Pulmonary artery endothelial cell (primary cell): ENCODE measurements around the gene SIX2. TPM values are rescaled to one million over a fixed set of nuclear protein-coding genes. Genes with fewer than 3 reads are reported as not detected.
"Not testable (repeated sequence)": the region's sequence is repeated elsewhere in the genome, so short reads cannot be mapped to it uniquely, and the experiment has no call there.

Experiments
- DNase-seq: peaks from one replicate; pipeline ENCODE4 v3.0.0-alpha.2; 2011; ENCODE audit warnings: low read depth, low spot score
- total RNA-seq: library from RNA; depleted of rRNA; stranded (reverse); fragments of >200 nt; gene quantifications from 2 replicates; pipeline ENCODE4 v1.2.3, GENCODE V29; 2014

SIX2 gene
- total RNA-seq, result 0.14 and 0.20 TPM in 2 replicates

DNA sequence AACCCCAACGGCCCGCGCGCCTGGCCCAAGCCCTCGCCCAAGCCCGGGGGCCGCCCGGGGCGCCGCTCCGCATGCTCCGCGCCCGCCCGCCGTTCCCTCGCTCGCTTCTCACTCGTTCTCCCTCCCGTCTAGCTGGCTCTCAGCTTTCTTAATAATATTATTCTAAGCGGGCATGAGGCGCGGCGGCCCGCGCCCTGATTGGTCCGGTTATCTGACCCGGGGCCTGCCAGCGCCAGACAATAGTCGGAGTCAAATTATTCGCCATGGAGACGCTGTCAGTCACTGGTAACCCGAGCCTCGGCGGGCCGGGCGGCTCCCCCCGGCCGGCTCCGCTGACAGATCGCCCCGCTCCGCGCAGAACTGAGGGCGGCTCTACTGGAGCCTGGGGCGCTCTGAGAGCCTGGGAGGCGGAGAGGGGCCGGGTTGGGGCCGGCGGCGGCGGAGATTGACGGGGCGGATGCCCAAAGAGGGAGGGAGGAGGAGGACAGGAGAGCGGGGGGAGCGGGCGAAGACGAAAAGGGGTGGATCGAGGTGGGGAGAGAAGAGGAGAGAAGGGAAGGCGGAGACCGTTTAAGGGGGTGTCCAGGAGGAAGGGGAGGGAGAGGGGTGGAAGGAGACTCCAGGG is at the start of gene SIX2:
SIX2 (minus strand) TSS at position 150 of the 625 bp plus-strand sequence. CDS start 342 bp downstream, outside the sequence.
- peak; percentile 81 for DNase-seq

DNA sequence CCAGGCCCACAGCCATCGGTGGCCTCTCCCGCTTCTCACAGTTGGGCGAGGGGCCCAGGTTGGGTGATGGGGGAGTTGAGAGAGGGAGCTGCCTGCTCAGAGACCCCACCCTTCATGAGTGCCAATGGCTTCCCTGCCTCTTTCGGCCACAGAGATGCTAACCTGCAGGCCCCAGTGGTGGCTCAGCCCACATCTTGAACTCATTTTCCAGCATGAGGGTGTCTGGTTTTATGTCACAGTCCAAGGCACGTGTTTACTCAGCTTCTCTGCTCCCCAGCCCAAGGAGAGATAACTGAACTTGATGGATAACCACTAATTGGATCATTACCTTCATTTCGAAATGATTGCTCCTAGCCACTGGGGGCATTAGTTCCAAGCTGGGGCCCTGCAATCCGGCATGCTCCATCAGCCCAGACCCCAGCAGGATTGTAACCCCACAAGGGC is 45.9 kb upstream of the SIX2 start:
- no peak for DNase-seq

DNA sequence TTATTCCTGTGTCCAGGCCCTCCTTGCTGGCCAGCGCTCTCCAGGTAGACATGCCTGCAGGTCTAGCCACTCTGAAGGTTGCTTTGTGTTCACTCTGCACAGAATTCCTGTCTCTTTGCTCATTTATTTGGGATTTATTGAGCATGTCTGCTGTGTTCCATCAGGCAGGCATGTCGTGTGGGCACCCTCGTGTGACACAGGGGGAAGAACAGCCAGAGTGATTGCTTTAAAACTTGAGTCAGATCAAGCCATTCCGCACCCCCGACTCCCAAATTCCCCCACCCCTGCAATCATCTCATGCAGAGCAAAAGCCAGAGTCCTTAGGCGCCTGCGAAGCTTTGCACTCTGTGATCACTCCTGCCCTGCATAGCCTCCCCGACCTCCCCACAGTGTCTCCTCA is 44.7 kb upstream of the SIX2 start:
- no peak for DNase-seq

DNA sequence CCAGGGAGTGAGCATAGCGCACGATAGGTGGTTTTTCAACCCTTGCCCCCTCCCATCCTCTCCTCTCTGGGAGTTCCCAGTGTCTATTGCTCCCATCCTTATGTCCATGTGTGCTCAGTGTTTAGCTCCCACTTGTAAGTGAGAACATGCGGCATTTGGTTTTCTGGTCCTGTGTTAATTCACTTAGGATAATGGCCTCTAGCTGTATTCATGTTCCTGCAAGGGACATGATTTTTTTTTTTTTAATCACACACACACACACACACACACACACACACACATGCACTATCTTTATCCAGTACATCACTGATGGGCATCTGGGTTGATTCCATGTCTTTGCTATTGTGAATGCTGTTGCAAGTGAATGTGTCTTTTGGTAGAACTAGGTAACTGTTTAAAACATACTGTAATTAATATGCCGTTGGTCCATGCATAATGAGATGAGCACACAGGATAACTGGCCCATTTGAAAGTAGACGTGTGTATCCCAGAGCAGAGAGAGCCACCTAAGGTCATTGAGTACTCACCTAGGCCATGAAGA is 43.2 kb upstream of the SIX2 start:
- no peak for DNase-seq

DNA sequence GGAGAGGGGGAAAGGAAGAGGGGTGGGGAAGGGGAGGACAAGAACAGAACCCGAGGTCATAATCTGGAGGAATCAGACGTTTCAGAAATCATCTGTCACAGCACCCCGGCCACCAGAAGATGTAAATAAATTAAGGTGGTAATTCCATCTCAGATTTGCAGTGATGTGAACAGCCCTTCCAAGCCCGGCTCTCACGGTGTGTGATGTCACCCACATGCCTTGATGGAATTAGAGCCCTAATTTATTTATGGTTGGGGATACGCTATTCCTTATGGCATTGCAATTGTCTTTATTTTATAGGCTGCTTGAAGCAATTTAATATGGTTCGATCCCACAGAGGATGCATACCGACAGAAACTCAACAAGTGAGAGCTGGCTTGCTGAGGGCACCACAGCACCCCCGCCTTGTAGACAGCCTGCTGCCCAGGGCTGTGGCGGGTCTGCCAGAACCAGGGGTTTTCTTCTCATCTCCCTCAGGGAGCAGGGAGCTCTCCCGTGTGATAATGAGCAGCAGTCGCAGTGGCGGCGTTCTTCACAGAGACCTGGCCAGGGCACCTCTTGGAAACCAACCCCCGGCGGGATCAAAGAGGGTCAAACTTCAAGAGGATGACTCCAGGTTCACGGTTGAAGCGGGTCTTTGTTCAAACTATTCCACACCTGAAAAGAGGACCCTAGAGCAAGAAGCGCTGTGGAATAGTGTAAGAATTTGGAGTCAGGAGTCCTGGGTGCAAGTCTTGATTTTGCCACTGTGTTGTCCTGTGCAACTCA is 40.5 kb upstream of the SIX2 start:
- DNase-seq, result no peak

DNA sequence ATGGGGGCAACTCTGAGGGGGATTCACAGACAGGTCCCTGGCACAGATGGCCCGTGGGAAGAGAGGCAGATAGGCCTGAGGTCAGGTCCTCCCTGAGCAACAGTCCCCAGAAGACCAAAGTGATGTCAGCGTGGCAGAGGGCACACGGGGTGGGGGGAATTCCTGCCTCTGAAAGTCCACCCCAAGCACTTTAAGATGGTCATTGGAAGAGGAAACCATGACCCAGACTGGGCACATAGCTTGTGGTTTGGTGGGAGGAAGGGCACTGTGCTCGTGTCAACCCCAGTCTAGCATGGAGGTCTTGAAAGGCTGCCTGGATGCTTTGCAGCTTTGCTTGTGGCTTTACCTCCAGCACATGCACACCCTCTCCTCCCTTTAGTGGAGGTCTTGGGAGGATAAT is 38.0 kb upstream of the SIX2 start:
- no peak for DNase-seq

DNA sequence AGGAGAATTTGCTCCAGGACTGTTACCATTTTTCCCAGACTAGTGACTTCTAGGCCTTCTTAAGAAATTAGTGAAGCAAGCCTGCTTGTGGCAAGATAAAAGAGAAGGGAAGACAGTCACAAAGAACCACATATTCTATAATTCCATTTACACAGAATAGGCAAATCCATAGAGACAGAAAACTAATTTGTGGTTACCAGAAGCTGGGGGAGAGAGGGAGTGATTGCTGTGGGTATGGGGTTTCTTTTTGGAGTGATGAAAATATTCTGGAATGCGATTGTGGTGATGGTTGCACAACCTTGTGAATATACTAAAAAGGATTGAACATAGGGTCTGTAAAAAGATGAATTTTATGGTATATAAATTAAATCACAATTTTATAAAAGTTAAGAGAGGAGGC is 37.5 kb upstream of the SIX2 start:
- no peak for DNase-seq

DNA sequence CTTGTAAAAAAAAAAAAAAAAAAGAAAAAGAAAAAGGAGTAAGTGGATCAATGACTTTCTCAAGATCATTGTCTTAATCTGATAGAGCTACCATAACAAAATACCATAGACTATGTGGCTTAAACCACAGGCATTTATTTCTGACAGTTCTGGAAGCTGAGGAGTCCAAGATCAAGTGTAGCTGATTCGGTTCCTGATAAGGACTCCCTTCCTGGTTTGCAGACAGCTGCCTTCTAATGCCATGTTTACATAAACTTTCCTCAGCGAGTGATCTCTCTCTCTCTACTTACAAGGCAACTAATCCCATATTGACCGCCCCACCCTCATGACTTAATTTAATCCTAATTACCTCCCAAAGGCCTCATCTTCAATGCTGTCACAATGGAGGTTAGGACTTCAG is 36.5 kb upstream of the SIX2 start:
- DNase-seq, result no peak

DNA sequence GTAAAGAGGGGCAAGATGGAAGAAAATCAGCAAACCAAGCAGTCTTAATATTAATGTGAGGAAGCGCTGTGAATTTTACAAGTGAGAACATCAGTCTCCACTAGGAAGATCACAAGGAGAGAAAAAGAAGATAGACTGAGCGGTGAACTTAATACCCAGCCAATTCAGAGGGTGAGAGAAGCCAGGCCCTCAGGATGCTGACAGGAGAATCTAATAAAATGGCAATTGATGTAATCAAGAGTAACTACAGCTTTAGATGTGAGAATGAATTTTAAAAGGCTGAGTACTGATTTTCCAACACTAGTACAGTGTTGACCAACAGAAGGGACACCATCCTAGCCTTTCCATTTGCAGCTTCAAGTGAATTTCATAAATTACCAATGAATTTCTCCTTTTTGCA is 35.7 kb upstream of the SIX2 start:
- DNase-seq, result no peak

DNA sequence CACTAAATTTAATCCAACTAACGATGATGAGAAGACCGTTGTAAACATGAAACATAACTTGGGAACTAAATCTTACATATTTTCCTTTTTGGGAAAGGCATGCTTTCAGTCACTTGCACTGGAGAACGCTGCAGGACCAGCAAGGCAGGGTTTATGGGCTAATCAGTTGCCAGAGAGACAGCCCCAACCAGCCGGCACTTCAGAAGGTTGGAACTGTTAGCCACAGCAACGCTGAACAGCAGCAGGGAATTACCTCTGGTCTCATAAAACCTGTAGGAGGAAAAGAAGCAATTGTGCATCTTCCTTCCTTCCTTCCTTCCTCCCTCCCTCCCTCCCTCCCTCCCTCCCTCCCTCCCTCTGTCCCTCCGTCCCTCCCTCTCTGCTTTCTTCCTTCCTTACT is 33.9 kb upstream of the SIX2 start:
- no peak for DNase-seq

DNA sequence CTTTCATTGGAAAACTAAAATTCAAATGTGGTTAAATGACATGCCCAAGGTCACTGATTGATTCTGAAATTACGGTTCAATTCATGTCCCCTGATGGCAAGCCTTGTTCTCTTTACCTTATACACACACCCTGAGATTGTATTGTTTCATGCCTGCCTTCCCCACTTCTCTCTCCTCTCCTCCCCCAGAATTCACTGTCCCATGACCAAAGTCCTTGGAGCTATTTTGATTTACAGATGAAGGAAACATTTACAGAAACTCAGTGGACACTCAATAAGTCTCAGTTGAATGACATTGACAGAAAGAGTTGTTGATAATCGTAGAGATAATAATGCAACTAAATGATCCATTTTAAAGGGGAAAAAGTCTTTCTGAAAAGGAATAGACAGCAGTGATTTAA is 33.1 kb upstream of the SIX2 start:
- DNase-seq, result no peak

DNA sequence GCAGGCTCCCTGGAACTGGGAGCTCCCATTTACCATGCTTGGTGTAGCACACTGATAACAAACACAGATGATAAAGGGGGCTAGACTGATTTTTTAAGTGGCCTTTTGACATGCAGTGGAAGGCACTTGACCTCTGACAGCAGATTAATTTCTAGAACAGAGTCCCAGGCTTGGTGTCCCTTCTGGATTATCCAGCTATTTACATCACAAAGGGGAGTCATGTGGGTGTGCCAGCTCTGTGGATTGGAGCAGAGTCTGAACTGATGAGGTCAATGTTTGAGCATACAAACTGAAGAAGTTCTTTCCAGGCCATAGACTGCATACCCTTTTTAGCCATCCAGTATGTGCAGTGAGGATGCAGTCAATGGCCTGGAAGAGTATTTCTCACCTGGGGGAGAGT is 31.5 kb upstream of the SIX2 start:
- no peak for DNase-seq

DNA sequence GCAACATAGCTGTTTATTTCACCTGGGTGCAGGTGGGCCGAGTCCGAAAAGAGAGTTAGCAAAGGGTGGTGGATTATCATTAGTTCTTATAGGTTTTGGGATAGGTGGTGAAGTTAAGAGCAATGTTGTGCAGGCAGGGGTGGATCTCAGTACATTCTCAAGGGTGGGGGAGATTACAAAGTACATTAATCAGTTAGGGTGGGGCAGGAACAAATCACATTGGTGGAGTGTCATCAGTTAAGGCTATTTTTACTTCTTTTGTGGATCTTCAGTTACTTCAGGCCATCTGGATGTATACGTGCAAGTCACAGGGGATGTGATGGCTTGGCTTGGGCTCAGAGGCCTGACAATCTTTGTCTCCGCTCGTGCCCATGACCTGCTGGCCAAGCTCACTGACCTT is 30.6 kb upstream of the SIX2 start:
- not testable (repeated sequence) for DNase-seq

DNA sequence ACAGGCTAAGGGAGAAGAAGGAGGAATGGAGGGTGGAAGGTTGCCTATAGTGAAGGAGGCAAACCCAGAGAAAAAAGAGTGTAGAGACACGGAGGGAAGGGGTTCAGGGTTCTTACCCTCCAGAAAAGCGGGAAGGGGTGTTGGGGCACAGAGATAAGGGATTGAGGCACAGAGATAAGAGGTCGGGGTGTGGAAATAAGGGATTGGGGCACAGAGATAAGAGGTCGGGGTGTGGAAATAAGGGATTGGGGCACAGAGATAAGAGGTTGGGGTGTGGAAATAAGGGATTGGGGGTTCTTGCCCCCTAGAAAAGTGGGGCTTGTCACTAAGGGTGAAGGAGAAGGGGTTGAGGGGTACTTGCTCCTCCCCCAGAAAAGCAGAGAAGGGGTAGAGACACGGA is 29.6 kb upstream of the SIX2 start:
- DNase-seq, result not testable (repeated sequence)

DNA sequence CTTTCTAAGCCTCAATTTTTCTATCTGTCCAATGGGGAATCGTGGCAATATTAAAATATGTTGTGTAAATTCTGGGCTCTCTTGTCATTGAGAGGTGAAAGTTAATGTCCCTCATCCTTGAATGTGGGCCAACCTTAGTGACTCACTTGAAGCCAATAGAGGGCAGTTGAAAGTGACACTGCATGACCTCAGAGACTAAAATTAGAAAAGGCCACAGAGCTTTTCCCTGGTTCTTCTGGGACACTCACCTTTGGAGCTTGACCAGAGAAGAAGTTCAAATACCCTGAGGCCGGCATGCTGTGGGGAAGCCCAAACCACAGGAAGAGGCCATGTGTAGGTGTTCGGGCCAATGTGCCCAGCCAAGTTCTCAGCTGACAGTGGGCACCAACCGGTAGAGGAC is 24.1 kb upstream of the SIX2 start:
- DNase-seq, result no peak

DNA sequence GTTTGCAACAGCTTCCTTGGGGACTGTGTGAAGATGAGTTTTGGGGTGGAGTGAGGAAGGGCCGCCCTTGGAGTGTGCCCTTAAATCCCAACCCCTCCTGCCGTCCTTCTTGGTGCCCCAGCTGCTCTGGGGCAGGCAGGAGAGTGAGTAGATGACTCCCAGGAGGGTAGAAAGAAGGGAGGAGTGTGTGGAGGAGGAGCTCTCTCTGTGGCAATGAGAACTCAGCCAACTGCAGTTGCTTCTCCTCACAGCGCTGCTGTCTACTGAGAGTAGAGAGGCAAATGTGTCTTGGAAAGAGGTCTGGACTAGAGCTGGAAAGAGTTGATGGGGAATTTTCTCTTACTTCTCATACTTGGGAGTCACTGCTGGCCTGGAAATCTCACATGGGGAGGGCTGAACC is 21.8 kb upstream of the SIX2 start:
- DNase-seq, result no peak

DNA sequence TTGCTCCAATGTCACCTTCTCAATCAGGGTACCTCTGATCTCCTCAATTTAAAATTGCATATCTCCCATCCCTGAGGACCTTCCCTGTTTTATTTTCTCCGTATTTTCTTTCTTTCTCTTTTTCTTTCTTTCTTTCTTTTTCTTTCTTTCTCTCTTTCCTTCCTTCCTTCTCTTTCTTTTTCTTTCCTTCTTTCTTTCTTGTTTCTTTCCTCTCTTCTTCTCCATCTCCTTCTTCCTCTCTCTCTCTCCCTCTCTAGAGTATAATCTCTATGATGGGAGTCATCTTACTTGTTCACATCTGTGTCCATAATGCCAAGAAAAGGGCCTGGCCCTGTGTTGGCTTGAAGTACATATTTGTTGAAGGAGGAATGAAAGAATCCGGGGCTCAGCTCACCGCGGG is 21.3 kb upstream of the SIX2 start:
- no peak for DNase-seq

DNA sequence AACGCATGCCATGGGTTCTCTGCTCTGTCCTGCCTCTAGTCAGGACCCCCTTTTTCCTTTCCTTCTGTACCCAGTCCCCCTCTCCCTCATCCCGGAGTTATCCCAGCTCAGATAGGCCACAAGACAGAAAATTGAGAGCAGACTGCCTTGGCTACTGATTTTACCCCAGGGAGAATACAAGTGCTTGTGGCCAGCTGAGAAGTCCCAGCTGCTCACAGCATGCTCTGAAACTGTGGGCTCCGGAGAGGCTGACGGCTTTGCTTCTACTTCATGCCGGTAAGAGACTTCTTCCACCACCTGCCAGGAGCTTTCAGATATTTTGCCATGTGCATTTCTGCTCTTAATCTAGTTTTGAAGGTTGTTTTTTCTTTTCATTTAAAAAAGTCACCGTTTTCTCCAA is 20.0 kb upstream of the SIX2 start:
- no peak for DNase-seq

DNA sequence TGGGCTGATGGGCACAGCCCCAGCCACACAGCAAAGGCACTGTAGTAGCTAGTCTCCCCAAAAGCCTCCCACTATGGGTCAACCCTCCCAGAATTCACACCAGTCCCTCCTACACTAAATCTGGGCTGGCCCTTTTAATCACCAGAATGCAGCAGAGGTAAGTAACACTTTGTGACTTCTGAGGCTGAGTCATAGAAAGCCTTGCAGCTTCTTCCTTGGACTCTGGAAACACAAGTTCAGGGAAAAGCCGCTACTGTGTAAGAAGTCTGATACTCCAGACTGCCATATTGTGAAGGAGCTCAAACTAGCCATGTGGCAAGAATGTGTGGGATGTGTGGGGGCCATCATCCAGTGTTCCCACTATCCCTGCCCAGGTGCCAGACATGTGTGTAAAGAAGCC is 19.0 kb upstream of the SIX2 start:
- no peak for DNase-seq

DNA sequence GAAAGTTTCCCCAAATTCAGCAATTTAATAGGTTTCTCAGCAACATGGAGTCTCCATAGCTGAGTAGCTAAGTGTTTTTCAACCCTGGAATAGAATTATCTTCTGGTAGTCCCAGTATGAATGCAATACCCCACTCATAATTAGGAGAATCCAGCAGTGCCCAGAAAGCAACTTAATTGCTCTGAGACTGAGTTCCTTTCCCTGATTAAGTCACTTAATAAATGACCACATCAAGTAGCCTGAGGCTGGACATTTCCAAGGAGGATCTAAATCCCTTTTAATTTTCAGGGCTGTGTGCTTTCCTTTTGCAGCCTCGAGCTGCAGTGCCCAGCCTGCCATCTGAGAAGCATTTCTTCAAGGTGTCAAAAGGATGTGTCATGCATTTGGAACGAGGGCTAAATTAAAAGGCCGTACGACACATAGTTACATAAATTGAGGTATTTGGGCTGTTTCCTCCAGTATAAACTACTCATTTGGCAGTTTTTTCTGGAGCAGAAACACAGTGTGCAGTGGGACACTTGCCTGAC is 17.7 kb upstream of the SIX2 start:
- DNase-seq, result no peak

DNA sequence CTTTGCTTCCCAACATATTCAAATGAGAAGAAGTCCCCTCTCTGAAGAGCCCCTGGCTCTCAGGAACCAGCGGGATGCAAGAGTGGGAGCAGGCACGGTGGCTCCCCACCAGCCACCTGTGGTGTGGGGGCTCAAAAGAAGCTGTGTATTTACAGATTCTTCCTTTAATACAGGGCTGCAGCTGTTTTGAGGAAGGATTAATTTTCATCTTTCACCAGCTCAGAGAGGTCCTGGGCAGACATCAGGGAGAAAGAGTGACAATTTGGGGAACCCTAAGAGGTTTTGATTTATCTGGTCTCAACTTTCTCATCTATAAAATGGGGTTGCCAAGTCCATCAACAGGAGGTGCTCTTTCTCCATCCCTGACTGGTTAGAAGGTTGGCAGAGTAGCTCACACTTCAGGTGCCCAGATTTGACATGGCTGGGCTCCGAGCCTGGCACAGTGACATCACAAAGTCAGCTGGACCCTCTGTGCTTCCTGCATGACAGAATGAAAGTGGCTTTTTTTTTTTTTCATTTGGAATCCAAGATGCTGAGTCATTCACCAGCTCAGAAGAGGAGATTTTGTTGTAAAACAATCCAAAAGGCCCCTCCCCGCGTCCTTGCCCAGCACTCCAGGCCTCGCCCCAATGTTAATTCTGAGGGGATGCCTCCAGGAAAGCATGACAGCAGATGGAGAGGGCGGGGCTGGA is 15.5 kb upstream of the SIX2 start:
- DNase-seq, result peak; percentile 66

DNA sequence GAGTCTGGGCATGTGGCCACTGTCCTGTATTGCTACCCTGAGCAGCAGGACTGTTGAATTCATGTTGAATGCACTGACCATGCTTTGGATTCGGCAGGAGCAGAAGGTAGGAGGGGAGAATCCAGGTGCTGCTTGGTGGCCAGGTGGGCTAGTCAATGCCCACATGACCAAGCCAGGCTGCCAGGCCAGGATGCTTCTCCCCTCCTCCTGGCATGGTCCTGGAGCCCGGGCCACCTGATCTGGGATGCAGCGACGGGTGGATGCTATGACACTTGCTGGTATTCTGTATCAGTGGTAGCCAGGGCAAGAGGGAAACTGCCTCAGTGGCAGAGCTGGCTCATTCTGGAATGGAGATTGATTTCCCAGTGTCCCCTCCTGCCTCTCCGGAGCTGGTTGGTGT is 14.8 kb upstream of the SIX2 start:
- DNase-seq, result no peak
